Spinal cord (tissue), 10 donors: ENCODE results near the gene UBIAD1. TPM values are rescaled to one million over a fixed set of nuclear protein-coding genes. Genes with fewer than 3 reads are reported as not detected.
A peak's percentile ranks its signal among the peaks of the same experiment; 100 is the strongest.

Experiments used
- DNase-seq, 6 donors: peaks; one replicate each; pipeline versions ENCODE4 v3.0.0 to v3.0.0-alpha.2; 2013 to 2015; ENCODE audit warnings: low spot score in 6 of 6, low read depth in 4 of 6
- H3K27ac ChIP-seq: one replicate; pipeline ENCODE4 v1.5.1; 2013; ENCODE audit warnings: low read depth, low read length, control low read depth
- H3K27me3 ChIP-seq: one replicate; pipeline ENCODE4 v1.6.1; 2013; ENCODE audit warnings: low read length; ENCODE audit not compliant: control insufficient read depth, insufficient read depth
- H3K36me3 ChIP-seq: one replicate; pipeline ENCODE4 v1.6.1; 2013; ENCODE audit warnings: low read length; ENCODE audit not compliant: control insufficient read depth, insufficient read depth
- H3K4me1 ChIP-seq: one replicate; pipeline ENCODE4 v1.6.1; 2013; ENCODE audit warnings: low read length; ENCODE audit not compliant: control insufficient read depth, insufficient read depth
- H3K4me3 ChIP-seq: one replicate; pipeline ENCODE4 v1.5.1; 2013; ENCODE audit warnings: low read depth, low read length, control low read depth
- H3K9me3 ChIP-seq: one replicate; pipeline ENCODE4 v1.6.1; 2013; ENCODE audit warnings: low read length; ENCODE audit not compliant: control insufficient read depth, insufficient read depth
- WGBS: methylation state at CpG from one replicate; pipeline ENCODE4 v1.1.5; 2013; ENCODE audit warnings: missing lambda C conversion rate; ENCODE audit not compliant: insufficient coverage; 5-methylcytosine and 5-hydroxymethylcytosine counted together
- polyA plus RNA-seq, 2 donors: library from polyadenylated mRNA; unstranded; fragments of 120-200 nt; gene quantifications; one replicate each; pipeline ENCODE4 v1.2.1, GENCODE V29; 2013; ENCODE audit not compliant: insufficient read length in 2 of 2
- total RNA-seq, 2 donors: library from RNA; depleted of rRNA in 1 of 2; stranded (reverse); fragments of 120-200 nt in 1 of 2; fragments of >200 nt in 1 of 2; gene quantifications; one replicate each; pipeline versions ENCODE4 v1.2.3 to v1.2.4, GENCODE V29; 2013 to 2014
- donor health status: healthy.

UBIAD1 gene
- total and polyA plus RNA-seq, 4 donors: 13.2 to 23.8 (median 18.4) TPM

- H3K36me3 ChIP-seq: no peaks in the 10 kb centered on the region
- H3K27ac ChIP-seq: no peak overlapping the region
- no peak overlapping the region for H3K4me3 ChIP-seq
- DNase-seq: peak in 2 of 6 donors; percentile 35 to 55
- H3K4me1 ChIP-seq: peaks cover 52% of the 10 kb centered on the region
- H3K9me3 ChIP-seq: no peaks in the 10 kb centered on the region
- 24% methylated on average over 14 of the region's 15 CpGs for WGBS
- H3K27me3 ChIP-seq: no peaks in the 10 kb centered on the region
Measured at GRCh38 chr1:11320153-11320936, 47.3 kb downstream of the UBIAD1 start.

GRCh38 chr1:11321656-11322491 is 48.9 kb downstream of the UBIAD1 start:
- WGBS: 55% methylated on average over 7 of the region's 10 CpGs
- Histone ChIP-seq H3K27ac (no peak overlapping the region), H3K27me3 (no peaks in the 10 kb centered on the region), H3K36me3 (no peaks in the 10 kb centered on the region), H3K4me3 (no peak overlapping the region), H3K4me1 (peaks cover 38% of the 10 kb centered on the region), H3K9me3 (no peaks in the 10 kb centered on the region)
- DNase-seq: no peak

- peak in 2 of 6 donors; percentile 46 to 58 for DNase-seq
Measured at GRCh38 chr1:11324567-11325165, 51.7 kb downstream of the UBIAD1 start.

GRCh38 chr1:11326070-11326469 is 53.1 kb downstream of the UBIAD1 start:
- Histone ChIP-seq H3K27ac (no peak overlapping the region), H3K27me3 (no peaks in the 10 kb centered on the region), H3K36me3 (no peaks in the 10 kb centered on the region), H3K4me1 (peaks cover 42% of the 10 kb centered on the region), H3K9me3 (no peaks in the 10 kb centered on the region), H3K4me3 (no peak overlapping the region)
- WGBS: 94% methylated on average over 3 of the region's 4 CpGs
- no peak for DNase-seq

More at GRCh38 chr1:11324567-11325165, 51.7 kb downstream of the UBIAD1 start:
- Histone ChIP-seq H3K36me3 (no peaks in the 10 kb centered on the region), H3K9me3 (no peaks in the 10 kb centered on the region), H3K4me3 (no peak overlapping the region), H3K27ac (no peak overlapping the region), H3K27me3 (no peaks in the 10 kb centered on the region), H3K4me1 (peaks cover 42% of the 10 kb centered on the region)
- 24% methylated on average over 10 of the region's 17 CpGs for WGBS

GRCh38 chr1:11328444-11328843 is 55.4 kb downstream of the UBIAD1 start:
- peak in 1 of 6 donors; percentile 91 for DNase-seq
- no CpG with 5 or more reads among the region's 7 CpGs for WGBS
- Histone ChIP-seq H3K27ac (no peak overlapping the region), H3K4me3 (no peak overlapping the region), H3K4me1 (peaks cover 45% of the 10 kb centered on the region), H3K27me3 (no peaks in the 10 kb centered on the region), H3K36me3 (no peaks in the 10 kb centered on the region), H3K9me3 (no peaks in the 10 kb centered on the region)

- H3K27ac ChIP-seq: no peak overlapping the region
- H3K27me3 ChIP-seq: no peaks in the 10 kb centered on the region
- H3K36me3 ChIP-seq: no peaks in the 10 kb centered on the region
- H3K4me3 ChIP-seq: no peak overlapping the region
- no peak for DNase-seq
- peaks cover 44% of the 10 kb centered on the region for H3K4me1 ChIP-seq
- H3K9me3 ChIP-seq: no peaks in the 10 kb centered on the region
- WGBS: 89% methylated on average over 3 of the region's 4 CpGs
Measured at GRCh38 chr1:11330411-11330810, 57.4 kb downstream of the UBIAD1 start.

- Histone ChIP-seq H3K27ac (no peak overlapping the region), H3K36me3 (no peaks in the 10 kb centered on the region), H3K4me1 (peaks cover 44% of the 10 kb centered on the region), H3K4me3 (no peak overlapping the region), H3K27me3 (no peaks in the 10 kb centered on the region), H3K9me3 (no peaks in the 10 kb centered on the region)
- 68% methylated on average over 13 of the region's 14 CpGs for WGBS
- DNase-seq: peak in 1 of 6 donors; percentile 44
Measured at GRCh38 chr1:11331036-11331944, 58.3 kb downstream of the UBIAD1 start.

GRCh38 chr1:11331945-11332546 is 59.0 kb downstream of the UBIAD1 start:
- no peaks in the 10 kb centered on the region for H3K9me3 ChIP-seq
- H3K27ac ChIP-seq: no peak overlapping the region
- WGBS: 68% methylated on average over 9 of the region's 13 CpGs
- no peak for DNase-seq
- H3K4me1 ChIP-seq: peaks cover 44% of the 10 kb centered on the region
- H3K27me3 ChIP-seq: no peaks in the 10 kb centered on the region
- H3K36me3 ChIP-seq: no peaks in the 10 kb centered on the region
- no peak overlapping the region for H3K4me3 ChIP-seq
